NCI-H1417 (cell line): Measurements from ENCODE around the gene LMAN2L.

Source experiments
- DNase-seq, 3 experiments: peaks; one replicate each; lab custom pipeline; 2025; lab: John Stamatoyannopoulos, UW

The LMAN2L gene, protein sequence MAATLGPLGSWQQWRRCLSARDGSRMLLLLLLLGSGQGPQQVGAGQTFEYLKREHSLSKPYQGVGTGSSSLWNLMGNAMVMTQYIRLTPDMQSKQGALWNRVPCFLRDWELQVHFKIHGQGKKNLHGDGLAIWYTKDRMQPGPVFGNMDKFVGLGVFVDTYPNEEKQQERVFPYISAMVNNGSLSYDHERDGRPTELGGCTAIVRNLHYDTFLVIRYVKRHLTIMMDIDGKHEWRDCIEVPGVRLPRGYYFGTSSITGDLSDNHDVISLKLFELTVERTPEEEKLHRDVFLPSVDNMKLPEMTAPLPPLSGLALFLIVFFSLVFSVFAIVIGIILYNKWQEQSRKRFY

GRCh38 chr2:96739633-96740428 lies at the start of gene LMAN2L:
TSS of gene LMAN2L (minus strand) at chr2:96740064. CDS start at chr2:96740040, 24 bp downstream.
- DNase-seq: peak; percentile 96 to 98 (median 96)

- DNase-seq: no peak
These were observed 49.4 kb upstream of the LMAN2L start for GRCh38 chr2:96789245-96789617.

- peak in 2 of 3 experiments; percentile 13 to 85 for DNase-seq
These were observed 48.8 kb upstream of the LMAN2L start for GRCh38 chr2:96788442-96789244.

- DNase-seq: no peak
These were observed 47.5 kb upstream of the LMAN2L start for GRCh38 chr2:96787411-96787810.

DNA sequence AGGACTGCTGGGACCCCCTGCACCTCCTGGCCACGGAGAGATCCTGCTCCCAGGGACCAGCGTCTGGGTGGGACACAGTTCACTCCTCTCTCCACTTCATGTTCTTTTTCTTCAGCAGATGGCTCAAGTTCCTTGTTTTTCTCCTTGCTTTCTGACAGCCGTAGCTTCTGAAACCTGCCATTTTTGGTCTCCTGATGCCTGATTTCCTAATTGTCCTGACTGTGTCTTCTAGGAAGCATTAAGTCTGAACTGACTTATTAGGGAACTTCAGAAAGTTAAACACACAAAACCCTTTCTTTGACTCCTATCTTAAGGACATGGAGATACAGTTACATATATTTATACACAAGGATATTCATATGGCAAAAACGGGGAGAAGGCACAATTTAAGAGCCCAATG lies 43.5 kb upstream of the LMAN2L start:
- DNase-seq: no peak

- DNase-seq: no peak
These were observed 35.3 kb upstream of the LMAN2L start for GRCh38 chr2:96775160-96775559.

DNA sequence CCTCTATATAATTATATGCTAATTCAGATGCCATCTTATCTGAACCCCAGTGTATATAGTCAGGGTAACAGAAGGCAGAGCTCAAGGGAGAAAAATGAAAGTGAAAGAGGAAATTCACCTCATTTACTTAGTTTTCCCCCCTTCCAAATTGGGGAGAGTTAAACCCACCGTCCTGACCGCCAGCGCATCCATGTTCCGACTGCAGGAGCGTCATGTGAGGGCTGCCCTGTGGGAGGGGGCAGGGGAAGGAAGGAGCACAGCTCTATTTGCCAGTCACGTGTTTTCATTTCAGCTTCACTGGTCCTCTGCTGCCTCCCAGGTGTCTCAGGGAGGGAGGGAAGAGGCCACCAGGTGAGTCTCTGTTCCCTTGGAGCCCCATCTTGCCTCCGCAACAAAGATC lies 34.1 kb upstream of the LMAN2L start:
- DNase-seq: peak; percentile 29 to 70 (median 56)

GRCh38 chr2:96772903-96773671 lies 33.2 kb upstream of the LMAN2L start:
- no peak for DNase-seq

DNA sequence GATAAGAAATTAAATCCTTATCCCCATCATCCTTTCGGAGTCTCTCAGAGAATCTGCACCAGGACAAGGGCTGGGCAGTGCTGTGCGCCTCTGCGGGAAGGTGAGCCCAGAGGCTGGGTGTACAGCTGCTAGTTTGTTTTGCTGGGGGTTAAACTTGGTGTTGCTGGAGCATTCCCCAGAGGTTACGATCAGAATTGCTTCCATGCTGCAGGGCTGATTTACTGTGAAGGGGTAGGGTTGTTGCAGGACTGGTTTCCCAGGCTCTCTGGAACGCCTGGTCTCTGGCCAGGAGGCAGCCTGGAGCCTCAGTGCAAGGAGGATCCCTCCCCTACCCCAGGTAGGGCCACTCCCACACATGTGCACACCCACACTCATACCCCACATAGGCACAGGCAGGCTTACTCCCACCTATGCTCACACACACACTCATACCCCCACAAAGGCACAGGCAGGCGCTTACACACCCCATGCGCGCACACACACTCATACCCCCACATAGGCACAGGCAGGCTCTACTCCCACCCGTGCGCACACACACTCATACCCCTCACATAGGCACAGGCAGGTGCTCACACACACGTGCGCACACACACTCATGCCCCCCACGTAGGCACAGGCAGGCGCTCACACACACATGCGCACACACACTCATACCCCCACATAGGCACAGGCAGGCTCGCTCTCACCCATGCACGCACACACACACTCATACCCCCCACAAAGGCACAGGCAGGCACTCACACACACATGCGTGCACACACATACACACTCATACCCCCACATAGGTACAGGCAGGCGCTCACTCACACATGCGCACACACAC lies 32.1 kb upstream of the LMAN2L start:
- DNase-seq: no peak

DNA sequence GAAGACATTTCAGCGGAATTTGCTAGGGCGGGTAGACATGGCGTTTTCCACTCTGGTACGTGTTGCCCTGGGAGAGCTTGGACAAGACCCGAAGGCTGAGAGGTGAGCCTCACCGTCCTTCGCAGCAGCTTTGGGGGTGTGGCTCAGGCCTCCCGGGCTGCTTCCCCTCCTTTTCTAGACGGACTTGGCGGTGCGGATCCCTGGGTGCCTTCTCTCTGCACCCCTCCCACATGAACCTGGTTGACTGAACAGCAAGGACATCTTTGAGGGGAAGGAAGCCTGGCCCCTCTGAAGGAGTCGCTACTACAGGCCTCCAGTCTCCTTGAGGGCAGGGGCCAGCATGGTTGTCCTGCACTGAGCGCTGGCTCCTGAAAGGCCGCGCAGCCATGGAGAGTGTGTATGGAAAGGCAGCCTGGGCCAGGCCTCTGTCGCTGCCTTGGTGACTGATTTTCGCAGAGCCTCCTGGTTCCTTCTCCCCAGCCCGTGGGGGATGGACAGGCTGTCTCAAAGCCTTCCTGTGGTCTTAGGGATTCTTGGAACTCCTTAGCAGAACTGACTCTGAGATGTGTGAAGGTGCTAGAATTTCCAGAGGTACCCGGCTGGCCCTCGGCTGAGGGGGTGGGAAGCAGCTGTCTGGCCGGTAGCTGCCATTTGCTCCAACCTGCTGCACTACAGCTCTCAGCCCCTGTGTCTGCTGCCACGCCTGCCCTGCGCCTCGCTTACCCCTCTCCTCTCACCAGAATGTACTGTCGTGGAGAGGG lies 30.8 kb upstream of the LMAN2L start:
- DNase-seq: no peak

DNA sequence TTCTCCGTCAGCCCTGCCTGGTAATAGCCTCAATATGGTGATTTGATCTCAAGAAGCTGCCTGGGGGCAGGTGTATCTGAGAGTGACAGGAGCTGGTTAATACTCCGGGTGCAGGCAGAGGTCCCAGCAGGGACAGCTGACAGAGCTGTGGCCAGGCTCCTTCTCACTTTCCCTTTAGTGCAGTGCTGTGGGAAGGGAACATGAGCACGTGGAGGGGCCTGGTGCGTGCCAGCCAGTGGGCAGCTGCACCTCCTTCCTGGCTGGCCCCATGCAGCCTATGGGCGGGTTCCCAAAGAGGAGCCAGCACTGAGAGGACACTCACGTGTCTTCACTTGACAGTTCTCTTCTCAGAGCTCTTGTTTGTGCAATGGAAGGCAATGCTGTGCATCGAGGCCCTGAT lies 29.9 kb upstream of the LMAN2L start:
- peak in 1 of 3 experiments; percentile 56 for DNase-seq

- DNase-seq: peak in 1 of 3 experiments; percentile 63
These were observed 28.3 kb upstream of the LMAN2L start for GRCh38 chr2:96768083-96768561.

- DNase-seq: no peak
These were observed 27.4 kb upstream of the LMAN2L start for GRCh38 chr2:96767135-96767871.

GRCh38 chr2:96764253-96764637 lies 24.4 kb upstream of the LMAN2L start:
- DNase-seq: peak; percentile 17 to 24 (median 22)

DNA sequence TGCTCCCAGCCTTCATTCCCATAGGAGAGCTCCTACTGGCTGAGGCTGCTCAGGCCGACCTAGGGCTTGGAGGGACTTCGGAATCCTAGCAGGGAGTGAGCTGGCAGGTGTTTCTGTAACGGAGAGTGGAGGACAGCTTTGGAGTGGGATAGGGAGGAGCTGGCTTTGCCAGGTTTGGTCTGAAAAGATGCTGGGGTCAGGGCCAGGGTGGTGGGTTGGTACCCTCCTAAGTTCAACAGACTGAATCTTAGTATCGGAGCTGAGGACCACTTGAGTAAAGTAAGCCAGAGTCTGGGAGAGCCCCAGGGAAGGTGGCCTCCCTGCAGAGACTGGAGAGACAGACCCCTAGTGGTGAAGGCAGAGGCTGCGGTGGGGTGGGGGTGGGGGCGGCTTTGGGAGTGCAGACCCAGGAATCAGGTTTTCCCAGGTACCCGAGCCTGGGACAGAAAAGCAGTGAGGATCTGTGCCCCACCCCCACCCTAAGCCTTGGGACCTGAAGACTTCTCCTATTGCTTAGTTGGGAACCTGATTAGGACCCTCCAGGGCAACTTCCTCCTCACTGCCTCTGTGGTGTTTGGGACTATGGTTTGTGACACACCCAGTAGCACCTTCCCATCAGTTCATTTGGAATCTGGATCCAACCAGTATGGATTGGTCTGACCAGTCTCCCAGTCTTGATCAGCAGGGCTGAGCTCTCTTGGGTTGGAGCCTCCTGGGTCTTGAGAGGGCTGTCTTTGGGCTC lies 23.8 kb upstream of the LMAN2L start:
- peak; percentile 24 to 64 (median 41) for DNase-seq

- peak; percentile 49 to 66 (median 53) for DNase-seq
These were observed 22.9 kb upstream of the LMAN2L start for GRCh38 chr2:96762529-96763311.
